ENCODE measurements around the gene SLC29A3.

DNA sequence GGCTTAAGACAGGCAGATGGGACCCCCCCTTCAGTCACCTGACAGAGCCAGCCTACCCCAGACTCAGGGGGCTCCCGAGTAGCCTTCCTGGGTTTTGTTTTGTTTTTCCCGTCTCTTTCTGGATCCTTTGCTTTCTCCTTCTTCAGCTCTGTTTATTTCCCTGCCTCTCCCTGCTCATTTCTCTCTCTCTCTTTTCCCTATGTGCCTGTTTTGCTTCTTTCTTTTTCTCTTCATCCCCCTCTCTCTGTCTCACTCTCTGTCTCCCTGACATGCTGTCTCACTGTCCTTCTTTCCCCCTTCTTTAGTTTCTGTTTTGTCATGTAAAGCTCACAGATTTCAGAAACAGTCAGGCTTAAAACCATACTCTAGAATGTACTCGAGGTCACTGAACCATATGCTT is 38.2 kb upstream of the SLC29A3 start:
- TF ChIP-seq CTCF (IDR thresholded peaks at IDR 0.05 in 2 of 3, conservative IDR thresholded peaks at IDR 0.05 in 1 of 3; ENCODE audit: borderline replicate concordance in 1 of 3, insufficient read depth in 1 of 3, low read depth in 2 of 3, low read length in 2 of 3), result no peak
- TF ChIP-seq POLR2A (IDR thresholded peaks at IDR 0.05; ENCODE audit: borderline replicate concordance, extremely low read depth, insufficient read depth, insufficient read length), result no peak
- TF ChIP-seq SIN3A (IDR thresholded peaks at IDR 0.05; ENCODE audit: low read depth), result no peak
- no peak for TF ChIP-seq TCF7L2 (IDR thresholded peaks at IDR 0.05; ENCODE audit: borderline replicate concordance, extremely low read depth, insufficient read depth, insufficient read length)
- TF ChIP-seq SP1 (IDR thresholded peaks at IDR 0.05; ENCODE audit: low read depth), result no peak
- no peak for TF ChIP-seq EZH2phosphoT487 (IDR thresholded peaks at IDR 0.05; ENCODE audit: borderline replicate concordance)
- TF ChIP-seq CEBPB (IDR thresholded peaks at IDR 0.05; ENCODE audit: low read depth), result no peak
- no peak for TF ChIP-seq POLR2AphosphoS5 (IDR thresholded peaks at IDR 0.05; ENCODE audit: low read depth, low read length)
- no peak for TF ChIP-seq RAD21 (IDR thresholded peaks at IDR 0.05; ENCODE audit: low read depth)
- no peak for TF ChIP-seq JUND (IDR thresholded peaks at IDR 0.05)
- TF ChIP-seq REST (IDR thresholded peaks at IDR 0.05; ENCODE audit: low read depth), result no peak
- TF ChIP-seq, protein P1, sequence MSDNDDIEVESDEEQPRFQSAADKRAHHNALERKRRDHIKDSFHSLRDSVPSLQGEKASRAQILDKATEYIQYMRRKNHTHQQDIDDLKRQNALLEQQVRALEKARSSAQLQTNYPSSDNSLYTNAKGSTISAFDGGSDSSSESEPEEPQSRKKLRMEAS (IDR thresholded peaks at IDR 0.05), result no peak
- no peak for TF ChIP-seq EZH2 (IDR thresholded peaks at IDR 0.05)
